OCI-LY3 (cell line): ENCODE measurements around the gene SYTL3.

Source experiments
- EZH2phosphoT487 ChIP-seq: fragments of 200-600 bp; shearing (Covaris generic); IDR thresholded peaks from 2 replicates; pipeline ENCODE4 v1.6.1; 2018; ENCODE audit warnings: antibody characterized with exemption, mixed run types, low read depth
- TF ChIP-seq, protein P1 (sequence below): fragments of 200-600, 300-600 bp; sonication (generic); IDR thresholded peaks from 2 replicates; pipeline ENCODE4 v1.5.1; 2014; ENCODE audit warnings: antibody characterized with exemption, low read length, low read depth

GRCh38 chr6:158703837-158704822, 54.3 kb downstream of the SYTL3 start:
- TF ChIP-seq, protein P1, sequence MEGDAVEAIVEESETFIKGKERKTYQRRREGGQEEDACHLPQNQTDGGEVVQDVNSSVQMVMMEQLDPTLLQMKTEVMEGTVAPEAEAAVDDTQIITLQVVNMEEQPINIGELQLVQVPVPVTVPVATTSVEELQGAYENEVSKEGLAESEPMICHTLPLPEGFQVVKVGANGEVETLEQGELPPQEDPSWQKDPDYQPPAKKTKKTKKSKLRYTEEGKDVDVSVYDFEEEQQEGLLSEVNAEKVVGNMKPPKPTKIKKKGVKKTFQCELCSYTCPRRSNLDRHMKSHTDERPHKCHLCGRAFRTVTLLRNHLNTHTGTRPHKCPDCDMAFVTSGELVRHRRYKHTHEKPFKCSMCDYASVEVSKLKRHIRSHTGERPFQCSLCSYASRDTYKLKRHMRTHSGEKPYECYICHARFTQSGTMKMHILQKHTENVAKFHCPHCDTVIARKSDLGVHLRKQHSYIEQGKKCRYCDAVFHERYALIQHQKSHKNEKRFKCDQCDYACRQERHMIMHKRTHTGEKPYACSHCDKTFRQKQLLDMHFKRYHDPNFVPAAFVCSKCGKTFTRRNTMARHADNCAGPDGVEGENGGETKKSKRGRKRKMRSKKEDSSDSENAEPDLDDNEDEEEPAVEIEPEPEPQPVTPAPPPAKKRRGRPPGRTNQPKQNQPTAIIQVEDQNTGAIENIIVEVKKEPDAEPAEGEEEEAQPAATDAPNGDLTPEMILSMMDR, result peak; percentile 85
- TF ChIP-seq EZH2phosphoT487, result no peak
